ENCODE results near the gene SDR42E2.
"Not testable (repeated sequence)": the region's sequence is repeated elsewhere in the genome, so short reads cannot be mapped to it uniquely, and the experiment has no call there.

DNA sequence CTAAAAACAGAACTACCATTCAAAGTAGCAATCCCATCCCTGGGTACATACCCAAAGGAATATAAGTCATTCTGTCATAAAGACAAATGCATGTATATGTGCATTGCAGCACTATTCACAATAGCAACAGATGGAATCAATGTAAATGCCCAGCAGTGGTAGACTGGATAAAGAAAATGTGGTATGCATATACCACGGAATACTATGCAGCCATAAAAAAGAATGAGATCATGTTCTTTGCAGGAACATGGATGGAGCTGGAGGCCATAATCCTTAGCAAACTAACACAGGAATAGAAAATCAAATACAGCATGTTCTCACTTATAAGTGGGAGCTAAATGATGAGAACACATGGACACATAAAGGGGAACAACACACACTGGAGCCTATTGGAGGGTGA, 33.8 kb upstream of the SDR42E2 start:
- TF ChIP-seq, protein P1, sequence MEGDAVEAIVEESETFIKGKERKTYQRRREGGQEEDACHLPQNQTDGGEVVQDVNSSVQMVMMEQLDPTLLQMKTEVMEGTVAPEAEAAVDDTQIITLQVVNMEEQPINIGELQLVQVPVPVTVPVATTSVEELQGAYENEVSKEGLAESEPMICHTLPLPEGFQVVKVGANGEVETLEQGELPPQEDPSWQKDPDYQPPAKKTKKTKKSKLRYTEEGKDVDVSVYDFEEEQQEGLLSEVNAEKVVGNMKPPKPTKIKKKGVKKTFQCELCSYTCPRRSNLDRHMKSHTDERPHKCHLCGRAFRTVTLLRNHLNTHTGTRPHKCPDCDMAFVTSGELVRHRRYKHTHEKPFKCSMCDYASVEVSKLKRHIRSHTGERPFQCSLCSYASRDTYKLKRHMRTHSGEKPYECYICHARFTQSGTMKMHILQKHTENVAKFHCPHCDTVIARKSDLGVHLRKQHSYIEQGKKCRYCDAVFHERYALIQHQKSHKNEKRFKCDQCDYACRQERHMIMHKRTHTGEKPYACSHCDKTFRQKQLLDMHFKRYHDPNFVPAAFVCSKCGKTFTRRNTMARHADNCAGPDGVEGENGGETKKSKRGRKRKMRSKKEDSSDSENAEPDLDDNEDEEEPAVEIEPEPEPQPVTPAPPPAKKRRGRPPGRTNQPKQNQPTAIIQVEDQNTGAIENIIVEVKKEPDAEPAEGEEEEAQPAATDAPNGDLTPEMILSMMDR (IDR thresholded peaks at IDR 0.05 in 2 of 3, conservative IDR thresholded peaks at IDR 0.05 in 1 of 3; ENCODE audit: control insufficient read depth in 2 of 3, extremely low read depth in 1 of 3, insufficient read depth in 1 of 3, low read depth in 3 of 3, low read length in 3 of 3): not testable (repeated sequence)
- TF ChIP-seq POLR2A (IDR thresholded peaks at IDR 0.05; ENCODE audit: low read depth, low read length); IKZF2 (IDR thresholded peaks at IDR 0.05); POLR2AphosphoS5 (IDR thresholded peaks at IDR 0.05; ENCODE audit: low read length); CBX3 (IDR thresholded peaks at IDR 0.05; ENCODE audit: borderline replicate concordance, low read depth); CREM (IDR thresholded peaks at IDR 0.05; ENCODE audit: low read depth); LARP7 (IDR thresholded peaks at IDR 0.05); CEBPB (IDR thresholded peaks at IDR 0.05; ENCODE audit: borderline replicate concordance in 1 of 2, low read depth in 2 of 2, low read length in 2 of 2); EP300 (IDR thresholded peaks at IDR 0.05; ENCODE audit: borderline replicate concordance in 1 of 2, control insufficient read depth in 1 of 2, low read depth in 2 of 2, low read length in 2 of 2); SREBF2 (IDR thresholded peaks at IDR 0.05; ENCODE audit: low read length); RAD21 (IDR thresholded peaks at IDR 0.05; ENCODE audit: insufficient read depth, low read depth, low read length): not testable (repeated sequence)
- TF ChIP-seq, protein P2, sequence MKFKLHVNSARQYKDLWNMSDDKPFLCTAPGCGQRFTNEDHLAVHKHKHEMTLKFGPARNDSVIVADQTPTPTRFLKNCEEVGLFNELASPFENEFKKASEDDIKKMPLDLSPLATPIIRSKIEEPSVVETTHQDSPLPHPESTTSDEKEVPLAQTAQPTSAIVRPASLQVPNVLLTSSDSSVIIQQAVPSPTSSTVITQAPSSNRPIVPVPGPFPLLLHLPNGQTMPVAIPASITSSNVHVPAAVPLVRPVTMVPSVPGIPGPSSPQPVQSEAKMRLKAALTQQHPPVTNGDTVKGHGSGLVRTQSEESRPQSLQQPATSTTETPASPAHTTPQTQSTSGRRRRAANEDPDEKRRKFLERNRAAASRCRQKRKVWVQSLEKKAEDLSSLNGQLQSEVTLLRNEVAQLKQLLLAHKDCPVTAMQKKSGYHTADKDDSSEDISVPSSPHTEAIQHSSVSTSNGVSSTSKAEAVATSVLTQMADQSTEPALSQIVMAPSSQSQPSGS (IDR thresholded peaks at IDR 0.05; ENCODE audit: low read length): not testable (repeated sequence)

All from GM12878 (cell line).